GM23338 (cell line): Measurements from ENCODE around the gene GAREM1.
"Not testable (repeated sequence)": the region's sequence is repeated elsewhere in the genome, so short reads cannot be mapped to it uniquely, and the experiment has no call there.

Experiments
- CREB1 ChIP-seq: fragments of 250-450 bp; sonication (Bioruptor Pico); IDR thresholded peaks from 2 replicates; pipeline ENCODE4 v1.5.0; 2020; ENCODE audit warnings: low read depth, mild to moderate bottlenecking, moderate library complexity
- CTCF ChIP-seq, 2 experiments: fragments of 200-600 bp in 1 of 2; sonication (generic) in 1 of 2; conservative IDR thresholded peaks; 2 replicates each; pipeline versions ENCODE4 v1.5.1 to v1.6.1; 2016 to 2017; ENCODE audit warnings: antibody characterized with exemption in 2 of 2, low read depth in 2 of 2, mild to moderate bottlenecking in 2 of 2, moderate library complexity in 1 of 2
- EZH2 ChIP-seq: fragments of 200-600 bp; sonication (generic); IDR thresholded peaks from one replicate; pipeline ENCODE4 v1.8.0; 2017; ENCODE audit warnings: antibody characterized with exemption, mild to moderate bottlenecking, low read depth; ENCODE audit not compliant: unreplicated experiment
- POLR2AphosphoS5 ChIP-seq: IDR thresholded peaks from 2 replicates; pipeline ENCODE4 v1.6.1; 2016; ENCODE audit warnings: antibody characterized with exemption, low read depth
- REST ChIP-seq: IDR thresholded peaks from one replicate; pipeline ENCODE4 v1.6.1; 2018; ENCODE audit warnings: antibody characterized with exemption; ENCODE audit not compliant: unreplicated experiment
- ZNF114 ChIP-seq: fragments of 250-450 bp; sonication (Bioruptor Pico); IDR thresholded peaks from 2 replicates; pipeline ENCODE4 v1.5.0; 2020; ENCODE audit warnings: mild to moderate bottlenecking, moderate library complexity
- ZNF331 ChIP-seq: fragments of 250-450 bp; sonication (Bioruptor Pico); IDR thresholded peaks from 2 replicates; pipeline ENCODE4 v1.5.0; 2020; ENCODE audit warnings: low read depth, mild to moderate bottlenecking, moderate library complexity

GRCh38 chr18:32501242-32501641 is 30.6 kb upstream of the GAREM1 start:
- TF ChIP-seq EZH2; CTCF (conservative IDR thresholded peaks at IDR 0.05; ENCODE audit: low read depth in 2 of 2); POLR2AphosphoS5; CREB1; REST; ZNF331 (CRISPR knock-in tag); ZNF114 (CRISPR knock-in tag): not testable (repeated sequence)
